ENCODE measurements around the gene CAPNS1. TPM values are rescaled to one million over a fixed set of nuclear protein-coding genes. Genes with fewer than 3 reads are reported as not detected.
A peak's percentile ranks its signal among the peaks of the same experiment; 100 is the strongest.

The CAPNS1 gene
- total RNA-seq = 100 to 1,000 TPM; 757 to 814 TPM
- long read RNA-seq, transcript CAPNS1-201 (11 exons, 1,918 nt) = major isoform, 6 of 56 reads
- long read RNA-seq, partial matches to known transcripts = 34 of 56 reads
- long read RNA-seq, other reads (novel, unspliced or antisense) = 16 of 56 reads

- ATAC-seq = peak; percentile 82
- intact Hi-C loops (cut with DNase I, micrococcal nuclease) = no loop called here
- DNase-seq = peak; percentile 97 to 98
Measured at GRCh38 chr19:36139473-36140303, at the start of gene CAPNS1. Gene CAPNS1, plus strand, starts transcription at chr19:36140066. Its CDS starts 946 bp downstream, at chr19:36141012.

DNA sequence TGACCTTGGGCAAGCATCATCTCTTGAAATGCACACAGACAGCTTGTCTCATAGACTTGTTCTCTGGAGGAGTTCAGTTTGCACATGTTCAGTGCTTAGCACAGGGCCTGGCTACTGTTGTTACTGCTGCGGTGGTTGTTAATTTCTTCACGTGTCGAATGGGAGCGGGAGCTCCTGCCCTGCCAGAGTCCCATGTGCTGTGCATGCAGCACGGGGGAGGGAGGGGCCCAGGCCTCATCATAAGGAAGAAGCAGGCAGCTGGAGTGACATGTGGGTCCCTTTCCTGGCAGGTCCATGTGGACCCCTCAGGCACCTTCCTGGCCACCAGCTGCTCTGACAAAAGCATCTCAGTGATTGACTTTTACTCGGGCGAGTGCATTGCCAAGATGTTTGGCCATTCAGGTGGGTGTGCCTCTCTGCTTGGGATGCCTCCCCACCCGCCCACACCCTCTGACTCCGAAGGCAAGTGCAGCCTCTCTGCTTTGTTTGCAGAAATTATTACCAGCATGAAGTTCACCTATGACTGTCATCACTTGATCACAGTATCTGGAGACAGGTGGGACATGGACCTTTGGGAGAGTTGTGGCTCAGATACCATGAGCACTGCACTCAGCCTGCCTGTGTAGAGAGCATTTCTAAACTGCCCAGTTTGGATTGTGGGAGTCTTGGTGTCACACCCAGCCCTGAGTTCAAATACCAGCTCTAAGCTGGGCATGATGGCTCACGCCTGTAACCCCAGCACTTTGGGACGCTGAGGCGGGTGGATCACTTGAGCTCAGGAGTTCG is 48.8 kb upstream of the CAPNS1 start:
- ATAC-seq (peak; percentile 59), DNase-seq (no peak)
- intact Hi-C loops (cut with DNase I, micrococcal nuclease) = no loop called here

- DNase-seq (no peak), ATAC-seq (no peak)
- intact Hi-C loops (cut with DNase I, micrococcal nuclease) = no loop called here
Measured at GRCh38 chr19:36092566-36092965, 47.3 kb upstream of the CAPNS1 start.

DNA sequence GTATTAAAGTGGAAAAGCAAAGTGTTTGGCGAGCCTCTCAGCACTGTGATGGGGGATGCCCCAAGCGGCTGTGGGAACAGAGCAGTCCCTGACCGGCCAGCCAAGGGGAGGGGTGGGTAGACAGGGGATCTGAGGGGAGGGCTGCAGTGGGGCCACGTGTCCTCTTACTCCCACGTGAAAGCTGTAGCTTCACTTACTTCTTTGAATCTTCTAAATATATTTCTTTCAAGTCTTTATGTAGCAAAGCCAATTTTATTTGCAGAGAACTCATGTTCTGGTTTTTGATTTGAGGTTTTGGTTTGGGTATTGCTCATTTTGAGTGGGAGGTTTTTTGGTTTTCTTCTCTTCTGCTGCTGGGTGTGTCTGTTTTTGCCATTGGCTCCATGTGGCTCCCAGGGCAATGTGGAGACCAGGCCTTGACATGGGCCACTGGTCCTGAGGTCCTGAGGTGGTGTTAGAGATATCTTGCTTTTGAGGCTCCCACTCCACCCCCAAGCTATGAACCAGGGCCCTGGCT is 46.7 kb upstream of the CAPNS1 start:
- intact Hi-C loops (cut with DNase I, micrococcal nuclease) = no loop called here
- no peak for DNase-seq
- ATAC-seq = no peak

GRCh38 chr19:36093687-36094086 is 46.2 kb upstream of the CAPNS1 start:
- intact Hi-C loops (cut with DNase I, micrococcal nuclease) = no loop called here
- ATAC-seq = no peak
- DNase-seq = no peak

DNA sequence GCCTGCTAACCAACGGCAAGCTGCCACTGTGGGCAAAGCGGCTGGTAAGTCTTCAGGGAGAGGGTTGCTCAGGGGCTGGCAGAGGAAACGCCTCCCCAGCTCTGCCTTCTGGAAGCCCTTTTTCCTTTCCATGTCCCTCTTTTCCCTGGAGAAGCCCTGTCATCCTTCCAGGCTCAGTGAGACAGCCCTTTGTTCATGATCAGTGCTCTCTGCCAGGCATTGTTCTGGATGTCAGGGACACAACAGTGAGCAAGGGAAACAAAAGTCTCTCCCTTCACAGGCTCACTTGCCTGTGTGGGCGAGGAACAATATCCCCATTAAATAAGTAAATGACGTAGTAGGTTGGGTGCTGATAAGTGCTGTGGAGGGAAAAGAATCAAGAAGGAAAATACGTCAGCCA is 42.8 kb upstream of the CAPNS1 start:
- DNase-seq = no peak
- no peak for ATAC-seq
- intact Hi-C loops (cut with DNase I, micrococcal nuclease) = no loop called here

DNA sequence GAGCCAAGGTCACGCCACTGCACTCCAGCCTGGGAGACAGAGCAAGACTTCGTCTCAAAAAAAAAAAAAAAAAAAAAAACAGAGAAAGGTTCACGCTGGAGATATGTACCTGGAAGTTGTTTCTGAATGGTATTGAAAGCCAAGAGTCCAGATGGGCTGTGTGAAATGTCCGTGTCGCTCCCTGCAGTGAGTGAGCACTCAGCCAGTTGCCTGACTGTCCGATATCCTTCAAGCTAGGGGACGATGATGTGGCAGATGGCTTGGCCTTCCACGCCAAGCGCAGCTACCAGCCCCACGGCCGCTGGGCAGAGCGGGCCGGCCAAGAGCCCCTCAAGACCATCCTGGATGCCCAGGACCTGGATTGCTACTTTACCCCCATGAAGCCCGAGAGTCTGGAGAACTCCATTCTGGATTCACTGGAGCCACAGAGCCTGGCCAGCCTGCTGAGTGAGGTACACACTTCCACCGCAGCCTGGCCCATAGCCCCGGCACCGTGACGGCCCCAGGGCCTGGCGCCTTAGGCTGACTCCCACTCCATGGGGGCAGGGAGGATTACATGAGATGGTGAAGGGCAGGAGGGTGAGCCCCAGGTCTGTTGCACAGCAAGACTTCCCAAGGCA is 40.6 kb upstream of the CAPNS1 start:
- no peak for ATAC-seq
- DNase-seq = no peak
- intact Hi-C loops (cut with DNase I, micrococcal nuclease) = no loop called here

DNA sequence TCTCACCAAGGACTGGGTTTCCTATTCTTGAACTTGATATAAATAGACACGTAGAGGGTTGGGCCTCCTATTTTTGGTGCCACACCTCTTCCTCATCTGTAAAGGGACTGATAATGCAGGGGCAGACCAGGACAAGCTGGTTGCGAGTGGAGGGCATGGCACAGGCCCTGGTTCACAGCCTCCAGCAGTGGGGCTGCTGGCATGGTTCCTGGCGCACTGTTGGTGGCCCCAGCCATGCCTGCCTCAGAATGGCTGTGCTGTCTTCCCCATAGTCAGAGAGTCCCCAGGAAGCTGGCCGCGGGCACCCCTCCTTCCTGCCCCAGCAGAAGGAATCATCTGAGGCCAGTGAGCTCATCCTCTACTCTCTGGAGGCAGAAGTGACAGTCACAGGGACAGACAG is 39.4 kb upstream of the CAPNS1 start:
- DNase-seq = no peak
- intact Hi-C loops (cut with DNase I, micrococcal nuclease) = no loop called here
- no peak for ATAC-seq

- intact Hi-C loops (cut with DNase I, micrococcal nuclease) = no loop called here
- no peak for ATAC-seq
- DNase-seq = no peak
Measured at GRCh38 chr19:36101550-36102327, 38.1 kb upstream of the CAPNS1 start.

GRCh38 chr19:36103040-36103626 is 36.7 kb upstream of the CAPNS1 start:
- ATAC-seq (no peak), DNase-seq (no peak)
- intact Hi-C loops (cut with DNase I, micrococcal nuclease) = no loop called here

- no peak for DNase-seq
- intact Hi-C loops (cut with DNase I, micrococcal nuclease) = no loop called here
- no peak for ATAC-seq
Measured at GRCh38 chr19:36103842-36104552, 35.9 kb upstream of the CAPNS1 start.

DNA sequence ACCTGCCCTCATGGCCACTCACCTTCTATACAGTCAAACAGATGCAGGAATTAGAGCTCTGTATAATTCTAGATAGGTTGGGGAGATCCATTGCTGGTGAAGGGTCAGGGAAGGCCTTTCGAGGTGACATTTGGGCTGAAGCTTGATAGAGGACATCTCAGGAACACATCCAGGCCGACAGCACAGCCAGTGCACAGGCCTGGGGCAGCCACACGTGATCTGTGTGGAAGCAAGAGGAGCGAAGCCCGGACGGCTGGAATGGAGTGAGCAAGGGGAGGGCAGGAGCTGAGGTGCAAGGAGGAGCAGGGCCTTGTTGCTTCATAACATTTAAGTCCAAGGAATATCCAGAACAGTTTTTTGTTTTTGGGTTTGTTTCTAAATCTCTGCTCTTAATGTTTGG is 33.4 kb upstream of the CAPNS1 start:
- intact Hi-C loops (cut with DNase I, micrococcal nuclease) = no loop called here
- no peak for DNase-seq
- no peak for ATAC-seq

DNA sequence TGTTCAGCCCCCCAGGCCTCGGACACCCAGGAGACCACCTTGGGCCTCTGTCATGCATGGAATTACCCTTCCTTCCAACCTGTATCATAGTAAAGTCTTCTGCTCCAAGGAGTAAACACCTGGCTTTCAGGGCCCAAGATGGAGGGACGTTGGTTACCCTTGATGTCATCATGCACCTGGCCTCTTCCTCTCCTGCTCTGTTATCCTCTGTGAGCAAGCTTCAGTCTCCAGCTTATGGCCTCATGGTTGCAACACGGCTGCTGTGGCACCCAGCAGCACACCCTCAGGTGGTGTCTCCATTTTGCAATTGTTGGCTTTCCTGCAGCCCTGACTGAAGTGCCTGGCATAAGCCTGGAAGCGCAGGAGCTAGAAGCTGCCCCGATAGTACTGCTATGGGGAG is 32.9 kb upstream of the CAPNS1 start:
- no peak for DNase-seq
- intact Hi-C loops (cut with DNase I, micrococcal nuclease) = no loop called here
- ATAC-seq = no peak

DNA sequence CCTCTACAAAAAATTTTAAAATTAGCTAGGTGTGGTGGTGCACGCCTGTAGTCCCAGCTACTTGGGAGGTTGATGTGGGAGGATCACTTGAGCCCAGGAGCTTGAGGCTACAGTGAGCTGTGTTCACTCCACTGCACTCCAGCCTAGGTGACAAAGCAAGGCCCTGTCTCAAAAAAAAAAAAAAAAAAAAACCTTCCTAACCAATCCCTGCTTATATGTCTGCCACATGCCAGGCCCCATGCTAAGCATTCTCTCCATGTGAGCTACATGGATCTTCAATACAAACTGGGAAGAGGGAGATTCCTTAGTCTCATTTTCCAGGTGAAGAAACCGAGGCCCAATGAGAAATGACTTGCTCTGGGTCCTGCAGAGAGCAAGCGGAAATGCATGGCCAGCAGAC is 31.2 kb upstream of the CAPNS1 start:
- DNase-seq = no peak
- intact Hi-C loops (cut with DNase I, micrococcal nuclease) = no loop called here
- no peak for ATAC-seq

- intact Hi-C loops (cut with DNase I, micrococcal nuclease) = no loop called here
- ATAC-seq (no peak), DNase-seq (no peak)
Measured at GRCh38 chr19:36110487-36111199, 29.2 kb upstream of the CAPNS1 start, which contains the start of gene OVOL3. Gene OVOL3, plus strand, starts transcription at chr19:36111143. Its CDS starts 60 bp downstream, at chr19:36111203.

- intact Hi-C loops (cut with DNase I, micrococcal nuclease) = no loop called here
- ATAC-seq = no peak
- DNase-seq = no peak
Measured at GRCh38 chr19:36111200-36111539, 28.7 kb upstream of the CAPNS1 start.

GRCh38 chr19:36112678-36113077 is 27.2 kb upstream of the CAPNS1 start:
- intact Hi-C loops (cut with DNase I, micrococcal nuclease) = no loop called here
- DNase-seq (no peak), ATAC-seq (no peak)

All from left colon (tissue), 2 donors.